Measurements from ENCODE around the gene GANC. TPM values are rescaled to one million over a fixed set of nuclear protein-coding genes. Genes with fewer than 3 reads are reported as not detected.

The GANC gene
- total RNA-seq, 1 experiment from 2014 or later: 15.8 TPM

DNA sequence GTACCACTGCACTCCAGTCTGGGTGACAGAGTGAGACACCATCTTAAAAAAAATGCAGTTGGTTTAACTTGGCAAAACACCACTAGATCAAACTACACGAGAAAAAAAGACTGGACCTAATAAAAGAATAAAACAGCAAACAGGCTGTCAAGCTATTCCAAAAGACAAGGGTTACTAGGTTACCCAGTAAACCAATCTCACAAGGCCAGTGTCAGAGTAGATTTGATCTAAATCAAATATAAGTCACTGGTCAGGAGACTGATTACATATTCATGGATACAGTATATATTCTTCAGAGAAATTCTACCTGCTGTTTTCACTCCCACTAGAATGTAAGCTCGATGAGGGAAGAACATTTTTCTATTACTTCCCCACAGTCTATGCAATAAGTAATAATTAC, 2.5 kb upstream of the GANC start:
- H3K79me2 ChIP-seq (ENCODE audit: insufficient read depth, low read length): peaks cover 10% of the 10 kb centered on the region; the same call in 1 of the 2 replicates
- H3K36me3 Mint-ChIP-seq (ENCODE audit: insufficient read depth in 1 of 3, low read depth in 3 of 3): peaks cover 11 to 42% (median 29%) of the 10 kb centered on the region in 3 experiments; a peak in 6 of 7 replicates
- no peak overlapping the region for H3K4me3 Mint-ChIP-seq
- peaks cover 9% of the 10 kb centered on the region for H3K23me2 ChIP-seq (ENCODE audit: insufficient read length, low read depth, low read length, poor library complexity, severe bottlenecking)
- no peak overlapping the region for H3K23ac ChIP-seq (ENCODE audit: insufficient read length, low read depth, low read length)
- H3T11ph ChIP-seq (ENCODE audit: low read length): no peak overlapping the region
- no peak overlapping the region for H3K56ac ChIP-seq (ENCODE audit: insufficient read length, low read depth, low read length)
- no peak overlapping the region for H2BK20ac ChIP-seq (ENCODE audit: low read depth, low read length, poor library complexity, severe bottlenecking)
- no peaks in the 10 kb centered on the region for H3K27me3 ChIP-seq (ENCODE audit: insufficient read depth, low read length)
- no peak overlapping the region for H2BK15ac ChIP-seq (ENCODE audit: low read depth, low read length)
- H3K27ac Mint-ChIP-seq: no peak overlapping the region
- H3K9ac ChIP-seq (ENCODE audit: extremely low read depth, insufficient read length, low read length): no peak overlapping the region
- H2BK5ac ChIP-seq (ENCODE audit: insufficient read length, low read length): no peak overlapping the region
- WGBS (ENCODE audit: extremely low coverage, insufficient read length, low lambda C conversion rate): no CpG with 5 or more reads among the region's 2 CpGs
- no peak overlapping the region for H2AFZ ChIP-seq (ENCODE audit: low read length)
- H3K79me1 ChIP-seq (ENCODE audit: insufficient read depth, low read depth, low read length, poor library complexity, severe bottlenecking): no peaks in the 10 kb centered on the region
- no peaks in the 10 kb centered on the region for H3K27me3 Mint-ChIP-seq (ENCODE audit: low read depth)
- no peak overlapping the region for H4K5ac ChIP-seq (ENCODE audit: insufficient read length, low read depth, low read length)
- no peak overlapping the region for H3K4me2 ChIP-seq (ENCODE audit: insufficient read depth, insufficient read length, low read length)
- H3K9me3 ChIP-seq (ENCODE audit: control insufficient read depth, low read depth, low read length): no peaks in the 10 kb centered on the region
- H3K18ac ChIP-seq (ENCODE audit: insufficient read length, low read depth, low read length): no peak overlapping the region
- no peak overlapping the region for H2BK12ac ChIP-seq (ENCODE audit: insufficient read length, low read depth, low read length)
- no peaks in the 10 kb centered on the region for H3K9me3 Mint-ChIP-seq
- TF ChIP-seq, protein P1, sequence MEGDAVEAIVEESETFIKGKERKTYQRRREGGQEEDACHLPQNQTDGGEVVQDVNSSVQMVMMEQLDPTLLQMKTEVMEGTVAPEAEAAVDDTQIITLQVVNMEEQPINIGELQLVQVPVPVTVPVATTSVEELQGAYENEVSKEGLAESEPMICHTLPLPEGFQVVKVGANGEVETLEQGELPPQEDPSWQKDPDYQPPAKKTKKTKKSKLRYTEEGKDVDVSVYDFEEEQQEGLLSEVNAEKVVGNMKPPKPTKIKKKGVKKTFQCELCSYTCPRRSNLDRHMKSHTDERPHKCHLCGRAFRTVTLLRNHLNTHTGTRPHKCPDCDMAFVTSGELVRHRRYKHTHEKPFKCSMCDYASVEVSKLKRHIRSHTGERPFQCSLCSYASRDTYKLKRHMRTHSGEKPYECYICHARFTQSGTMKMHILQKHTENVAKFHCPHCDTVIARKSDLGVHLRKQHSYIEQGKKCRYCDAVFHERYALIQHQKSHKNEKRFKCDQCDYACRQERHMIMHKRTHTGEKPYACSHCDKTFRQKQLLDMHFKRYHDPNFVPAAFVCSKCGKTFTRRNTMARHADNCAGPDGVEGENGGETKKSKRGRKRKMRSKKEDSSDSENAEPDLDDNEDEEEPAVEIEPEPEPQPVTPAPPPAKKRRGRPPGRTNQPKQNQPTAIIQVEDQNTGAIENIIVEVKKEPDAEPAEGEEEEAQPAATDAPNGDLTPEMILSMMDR (conservative IDR thresholded peaks at IDR 0.05): no peak
- H3K4ac ChIP-seq (ENCODE audit: low read depth, low read length): no peak overlapping the region
- H4K8ac ChIP-seq (replicated peaks; ENCODE audit: insufficient read length, low read depth, low read length): no peak overlapping the region
- no peak overlapping the region for H2AK5ac ChIP-seq (ENCODE audit: insufficient read length, low read length)
- H3K14ac ChIP-seq (ENCODE audit: insufficient read depth, low read length): no peak overlapping the region
- H3K4me1 ChIP-seq (ENCODE audit: insufficient read depth, low read length): no peaks in the 10 kb centered on the region
- H3K27ac ChIP-seq (ENCODE audit: insufficient read length, low read depth, low read length): no peak overlapping the region
- no peak overlapping the region for H2BK120ac ChIP-seq (ENCODE audit: low read depth, low read length, poor library complexity, severe bottlenecking)
- H3K4me1 Mint-ChIP-seq: peaks cover 24 to 27% of the 10 kb centered on the region in 2 experiments
- no peak for DNase-seq
- H4K20me1 ChIP-seq (ENCODE audit: control insufficient read depth, insufficient read depth, insufficient read length): no peaks in the 10 kb centered on the region
- H4K91ac ChIP-seq (ENCODE audit: insufficient read length, low read depth, low read length): no peak overlapping the region
